Gastroesophageal sphincter (tissue), 4 donors: ENCODE data around the gene RPL37A. TPM values are rescaled to one million over a fixed set of nuclear protein-coding genes. Genes with fewer than 3 reads are reported as not detected.

Source experiments
- ATAC-seq: fragments of 150-250 bp; one replicate; pipeline ENCODE4 v1.9.1; 2016; ENCODE audit warnings: mild to moderate bottlenecking, moderate library complexity
- H3K27ac ChIP-seq, 4 donors: fragments of 200-600 bp; sonication (generic) in 3 of 4; 1 replicate in 3 of 4; 2 replicates in 1 of 4; pipeline ENCODE4 v1.5.1; 2016 to 2019
- H3K27me3 ChIP-seq: fragments of 200-600 bp; sonication (generic); one replicate; pipeline ENCODE4 v1.5.1; 2019
- H3K36me3 ChIP-seq, 2 donors: fragments of 200-600 bp; sonication (generic); one replicate each; pipeline ENCODE4 v1.5.1; 2019; ENCODE audit warnings: control low read depth in 1 of 2
- H3K4me1 ChIP-seq, 3 donors: fragments of 200-600 bp; sonication (generic); 1 replicate in 2 of 3; 2 replicates in 1 of 3; pipeline ENCODE4 v1.5.1; 2016 to 2019; ENCODE audit warnings: control low read depth in 2 of 3
- H3K4me3 ChIP-seq, 2 donors: fragments of 200-600 bp; sonication (generic); one replicate each; pipeline ENCODE4 v1.5.1; 2019; ENCODE audit warnings: mild to moderate bottlenecking in 1 of 2, moderate library complexity in 1 of 2
- H3K9me3 ChIP-seq, 3 donors: fragments of 200-600 bp; sonication (generic); one replicate each; pipeline ENCODE4 v1.5.1; 2017 to 2019; ENCODE audit warnings: control low read depth in 2 of 3
- CTCF ChIP-seq, 4 experiments: fragments of 200-600 bp in 2 of 4; fragments of 450-650 bp in 2 of 4; sonication (generic) in 1 of 4; IDR thresholded peaks; one replicate each; pipeline ENCODE4 v1.5.1; 2017 to 2019; ENCODE audit warnings: antibody characterized with exemption in 4 of 4, mild to moderate bottlenecking in 2 of 4, moderate library complexity in 2 of 4
- EP300 ChIP-seq: sonication (generic); formaldehyde crosslinking; IDR thresholded peaks from one replicate; pipeline ENCODE4 v1.6.1; 2017; ENCODE audit warnings: antibody characterized with exemption, mild to moderate bottlenecking
- POLR2A ChIP-seq, 2 donors: fragments of 450-650 bp; IDR thresholded peaks; one replicate each; pipeline ENCODE4 v1.6.1; 2017; ENCODE audit warnings: antibody characterized with exemption in 2 of 2, mild to moderate bottlenecking in 2 of 2, moderate library complexity in 1 of 2
- POLR2AphosphoS5 ChIP-seq: sonication (generic); formaldehyde crosslinking; IDR thresholded peaks from one replicate; pipeline ENCODE4 v1.6.1; 2017; ENCODE audit warnings: antibody characterized with exemption
- WGBS, 2 donors: methylation state at CpG; one replicate each; pipeline ENCODE4 v1.1.5; 2018; ENCODE audit warnings: low coverage in 1 of 2; 5-methylcytosine and 5-hydroxymethylcytosine counted together
- total RNA-seq, 4 donors: library from RNA; depleted of rRNA; stranded (reverse); fragments of >200 nt; gene quantifications; one replicate each; pipeline ENCODE4 v1.1.0, GENCODE V29; 2016

Gene RPL37A
- total RNA-seq, 4 donors from 2014 or later: 1,140 to 1,987 (median 1,653) TPM

GRCh38 chr2:216505133-216506106, 6.8 kb downstream of the RPL37A start:
- Histone ChIP-seq H3K27me3 (no peaks in the 10 kb centered on the region), H3K27ac (no peak overlapping the region), H3K9me3 (no peaks in the 10 kb centered on the region), H3K36me3 (peaks cover 0 to 61% of the 10 kb centered on the region in 2 donors), H3K4me1 (peaks cover 0 to 28% (median 0%) of the 10 kb centered on the region in 3 donors), H3K4me3 (no peak overlapping the region)
- TF ChIP-seq POLR2AphosphoS5: no peak
- TF ChIP-seq CTCF (IDR thresholded peaks at IDR 0.05): no peak
- TF ChIP-seq EP300: no peak
- TF ChIP-seq POLR2A (IDR thresholded peaks at IDR 0.05): no peak
- WGBS, 2 donors: 87 to 98% methylated on average over 12 to 15 of the region's 15 CpGs
- no peak for ATAC-seq

- Histone ChIP-seq H3K27me3 (no peaks in the 10 kb centered on the region), H3K36me3 (peaks cover 0 to 40% of the 10 kb centered on the region in 2 donors), H3K4me1 (peaks cover 0 to 7% (median 0%) of the 10 kb centered on the region in 3 donors), H3K4me3 (no peak overlapping the region), H3K27ac (no peak overlapping the region), H3K9me3 (no peaks in the 10 kb centered on the region)
- ATAC-seq: no peak
- TF ChIP-seq EP300 (no peak), CTCF (IDR thresholded peaks at IDR 0.05) (no peak), POLR2A (IDR thresholded peaks at IDR 0.05) (no peak), POLR2AphosphoS5 (no peak)
- WGBS, 2 donors: 79 to 86% methylated on average over 5 of the region's 5 CpGs
These were observed 8.8 kb downstream of the RPL37A start for GRCh38 chr2:216507220-216508160.

- Histone ChIP-seq H3K36me3 (peaks cover 0 to 33% of the 10 kb centered on the region in 2 donors), H3K4me1 (peaks cover 0 to 4% (median 0%) of the 10 kb centered on the region in 3 donors), H3K9me3 (no peaks in the 10 kb centered on the region), H3K27ac (no peak overlapping the region), H3K27me3 (no peaks in the 10 kb centered on the region), H3K4me3 (no peak overlapping the region)
- 100% methylated on average over 1 of the region's 1 CpG for WGBS, 2 donors
- ATAC-seq: no peak
- TF ChIP-seq EP300: no peak
- TF ChIP-seq POLR2A (IDR thresholded peaks at IDR 0.05): no peak
- TF ChIP-seq POLR2AphosphoS5: no peak
- TF ChIP-seq CTCF (IDR thresholded peaks at IDR 0.05): no peak
These were observed 9.6 kb downstream of the RPL37A start for GRCh38 chr2:216508229-216508628.

- TF ChIP-seq POLR2AphosphoS5: no peak
- TF ChIP-seq CTCF (IDR thresholded peaks at IDR 0.05): peak; percentile 77 to 85 (median 79)
- WGBS, 2 donors: 33 to 35% methylated on average over 2 of the region's 2 CpGs
- H3K27ac ChIP-seq: no peak overlapping the region
- H3K27me3 ChIP-seq: no peaks in the 10 kb centered on the region
- no peak for ATAC-seq
- H3K4me1 ChIP-seq: peaks cover 3 to 29% (median 4%) of the 10 kb centered on the region in 3 donors
- no peak overlapping the region for H3K4me3 ChIP-seq
- H3K9me3 ChIP-seq: no peaks in the 10 kb centered on the region
- no peaks in the 10 kb centered on the region for H3K36me3 ChIP-seq
These were observed 18.2 kb downstream of the RPL37A start for GRCh38 chr2:216516730-216517350.
